ENCODE results near the gene CPT1B.
"Not testable (repeated sequence)": the region's sequence is repeated elsewhere in the genome, so short reads cannot be mapped to it uniquely, and the experiment has no call there.

The CPT1B gene

GRCh38 chr22:50545522-50546325 lies 32.5 kb downstream of the CPT1B start, which contains the start of gene KLHDC7B:
TSS of gene KLHDC7B (plus strand) at chr22:50545899. CDS start at chr22:50546244, 345 bp downstream.
- DNase-seq (ENCODE audit: low spot score), result no peak

- DNase-seq (ENCODE audit: low spot score), result no peak
Observed at GRCh38 chr22:50544746-50545253, 33.4 kb downstream of the CPT1B start.

GRCh38 chr22:50544078-50544745 lies 34.0 kb downstream of the CPT1B start:
- DNase-seq (ENCODE audit: low spot score), result no peak

- no peak for DNase-seq (ENCODE audit: low spot score)
Observed at GRCh38 chr22:50542416-50542927, 35.8 kb downstream of the CPT1B start.

GRCh38 chr22:50541667-50542026 lies 36.6 kb downstream of the CPT1B start:
- DNase-seq (ENCODE audit: low spot score), result not testable (repeated sequence)

- DNase-seq (ENCODE audit: low spot score), result no peak
Observed at GRCh38 chr22:50540381-50540780, 37.8 kb downstream of the CPT1B start.

GRCh38 chr22:50537765-50538164 lies 40.5 kb downstream of the CPT1B start:
- DNase-seq (ENCODE audit: low spot score), result no peak

GRCh38 chr22:50536226-50536625 lies 42.0 kb downstream of the CPT1B start:
- DNase-seq (ENCODE audit: low spot score), result no peak

- no peak for DNase-seq (ENCODE audit: low spot score)
Observed at GRCh38 chr22:50535113-50535512, 43.1 kb downstream of the CPT1B start.

- DNase-seq (ENCODE audit: low spot score), result not testable (repeated sequence)
Observed at GRCh38 chr22:50533856-50534711, 44.1 kb downstream of the CPT1B start.

- no peak for DNase-seq (ENCODE audit: low spot score)
Observed at GRCh38 chr22:50532824-50533796, 45.1 kb downstream of the CPT1B start.

- DNase-seq (ENCODE audit: low spot score), result no peak
Observed at GRCh38 chr22:50531962-50532674, 46.1 kb downstream of the CPT1B start.

GRCh38 chr22:50531546-50531961 lies 46.7 kb downstream of the CPT1B start:
- DNase-seq (ENCODE audit: low spot score), result no peak

GRCh38 chr22:50530877-50531545 lies 47.2 kb downstream of the CPT1B start:
- DNase-seq (ENCODE audit: low spot score), result no peak

GRCh38 chr22:50530580-50530876 lies 47.7 kb downstream of the CPT1B start:
- no peak for DNase-seq (ENCODE audit: low spot score)

- DNase-seq (ENCODE audit: low spot score), result peak; percentile 42
Observed at GRCh38 chr22:50529897-50530579, 48.2 kb downstream of the CPT1B start, which contains the start of gene TYMP. TSS of gene TYMP (minus strand) at chr22:50530012. CDS start at chr22:50529709, 303 bp downstream.

- no peak for DNase-seq (ENCODE audit: low spot score)
Observed at GRCh38 chr22:50529416-50529896, 48.8 kb downstream of the CPT1B start.

- no peak for DNase-seq (ENCODE audit: low spot score)
Observed at GRCh38 chr22:50528682-50529415, 49.4 kb downstream of the CPT1B start.

Measured in hematopoietic multipotent progenitor cell treated with erythropoietin and hydrocortisone succinate and interleukin-3 and kit ligand, for 17 days (in vitro differentiated cells).